GM13977 (cell line): ENCODE measurements around the gene CLDN9.

ENCODE experiments used
- DNase-seq: peaks from one replicate; pipeline ENCODE4 v3.0.0; 2012; ENCODE audit warnings: low spot score
- CTCF ChIP-seq: IDR thresholded peaks from 2 replicates; pipeline ENCODE4 v1.5.1; 2012; ENCODE audit warnings: mild to moderate bottlenecking, control low read depth; ENCODE audit not compliant: insufficient read depth; ENCODE audit errors: extremely low read depth, missing control alignments
- in situ Hi-C: fragments of 300-500 bp; cut with MboI; formaldehyde crosslinking; loops from one replicate; pipeline ENCODE4 v1.12.0; 2022; ENCODE audit warnings: low sequenced_read_pairs, low pct_unique_long_range_greater_than_20kb, mixed read lengths, inconsistent platforms; ENCODE audit not compliant: unreplicated experiment

Gene CLDN9

GRCh38 chr16:3030222-3031212 is 17.8 kb downstream of the CLDN9 start:
- in situ Hi-C loops = no loop called here
- no peak for DNase-seq
- TF ChIP-seq CTCF = no peak

- in situ Hi-C loops = no loop called here
- TF ChIP-seq CTCF = no peak
- peak; percentile 80 for DNase-seq
Observed at GRCh38 chr16:3032624-3033023, 19.9 kb downstream of the CLDN9 start.

- in situ Hi-C loops = no loop called here
- no peak for DNase-seq
- TF ChIP-seq CTCF = no peak
Observed at GRCh38 chr16:3035289-3035971, 22.7 kb downstream of the CLDN9 start.

- TF ChIP-seq CTCF = no peak
- DNase-seq = no peak
- in situ Hi-C loops = no loop called here
Observed at GRCh38 chr16:3035972-3036725, 23.4 kb downstream of the CLDN9 start.

GRCh38 chr16:3036726-3037315 is 24.1 kb downstream of the CLDN9 start, which contains the start of gene BICDL2:
BICDL2 (minus strand) TSS chr16:3036944; CDS start chr16:3035496, 1,448 bp downstream.
- DNase-seq = no peak
- in situ Hi-C loops = no loop called here
- TF ChIP-seq CTCF = no peak

GRCh38 chr16:3038256-3038655 is 25.5 kb downstream of the CLDN9 start:
- no peak for DNase-seq
- in situ Hi-C loops = no loop called here
- no peak for TF ChIP-seq CTCF
